Hindlimb muscle (tissue), 1 donor: Measurements from ENCODE around the gene GRIK3. TPM values are rescaled to one million over a fixed set of nuclear protein-coding genes. Genes with fewer than 3 reads are reported as not detected.

ENCODE experiments used
- DNase-seq: peaks from one replicate; pipeline ENCODE4 v3.0.0-alpha.2; 2013
- polyA plus RNA-seq: library from polyadenylated mRNA; unstranded; fragments of 120-200 nt; gene quantifications from one replicate; pipeline ENCODE4 v1.2.1, GENCODE V29; 2013; ENCODE audit not compliant: insufficient read length

The GRIK3 gene
- polyA plus RNA-seq, 1 donor, result 0.50 TPM

DNA sequence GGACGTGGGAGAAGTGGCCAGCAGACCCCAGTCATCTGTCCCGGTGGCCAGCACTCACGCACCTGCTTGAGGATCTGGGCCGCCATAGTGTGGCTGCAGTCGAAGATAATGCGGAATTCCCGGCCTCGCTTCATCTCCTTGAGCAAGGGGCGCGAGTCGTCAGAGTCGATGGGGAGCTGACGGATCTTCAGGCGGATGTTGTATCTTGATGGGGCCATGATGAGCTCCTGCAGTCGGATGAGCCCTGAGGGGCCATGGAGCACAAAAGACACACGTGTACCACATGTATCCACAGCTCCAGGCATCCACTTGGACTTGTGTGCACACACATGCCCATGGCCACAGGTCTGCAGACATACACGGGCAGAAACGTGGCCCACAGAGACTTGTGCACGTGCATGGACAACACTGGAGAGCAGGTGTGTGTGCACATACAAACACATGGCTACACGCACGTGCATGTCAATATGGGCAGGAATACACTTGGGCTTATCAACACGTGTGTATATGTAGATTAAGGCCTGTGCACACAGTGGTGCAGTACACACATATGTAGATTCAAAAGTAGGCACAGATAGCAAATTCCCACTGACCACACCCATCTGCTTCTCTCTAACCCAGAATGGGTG is 162.1 kb downstream of the GRIK3 start:
- DNase-seq, result no peak

DNA sequence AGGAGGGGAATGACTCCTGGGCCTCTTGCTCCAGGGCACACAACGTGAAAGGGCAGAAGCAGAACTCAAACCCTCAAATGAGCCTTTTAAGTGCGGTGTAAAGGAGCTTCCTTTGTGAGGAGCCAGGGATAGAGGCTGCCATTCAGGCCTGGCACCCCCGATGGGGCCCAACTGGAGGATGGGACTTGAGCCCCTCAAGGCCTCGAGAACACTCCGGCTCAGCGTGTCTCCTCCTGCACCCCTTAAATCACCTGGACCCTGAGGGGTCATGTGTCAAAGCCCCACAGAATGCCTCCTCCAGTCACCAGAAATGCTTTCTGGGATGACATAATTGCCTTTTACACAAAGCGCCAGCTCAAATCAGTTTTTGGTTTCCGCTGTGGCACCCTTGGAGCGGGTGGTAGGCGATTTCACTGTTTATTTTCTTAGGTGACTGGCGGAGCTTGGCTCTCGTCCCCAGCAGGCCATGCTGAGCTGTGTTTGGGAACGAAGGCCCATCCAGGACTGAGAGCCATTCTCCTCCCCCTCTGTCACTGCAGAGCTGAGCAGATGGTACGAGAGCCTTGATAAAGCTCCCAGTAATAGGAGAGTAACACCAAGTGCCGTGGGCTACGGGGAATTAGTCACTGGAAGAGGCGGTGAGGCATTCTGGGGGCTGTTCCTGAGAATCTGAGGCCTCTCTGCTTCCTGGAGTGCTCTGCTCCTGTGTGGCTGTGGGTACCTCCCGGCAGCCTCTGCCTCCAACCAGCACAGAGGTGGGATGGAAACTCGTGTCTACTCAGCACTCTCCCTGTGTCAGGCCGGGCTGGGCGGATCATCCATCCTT is 163.0 kb downstream of the GRIK3 start:
- DNase-seq, result no peak

DNA sequence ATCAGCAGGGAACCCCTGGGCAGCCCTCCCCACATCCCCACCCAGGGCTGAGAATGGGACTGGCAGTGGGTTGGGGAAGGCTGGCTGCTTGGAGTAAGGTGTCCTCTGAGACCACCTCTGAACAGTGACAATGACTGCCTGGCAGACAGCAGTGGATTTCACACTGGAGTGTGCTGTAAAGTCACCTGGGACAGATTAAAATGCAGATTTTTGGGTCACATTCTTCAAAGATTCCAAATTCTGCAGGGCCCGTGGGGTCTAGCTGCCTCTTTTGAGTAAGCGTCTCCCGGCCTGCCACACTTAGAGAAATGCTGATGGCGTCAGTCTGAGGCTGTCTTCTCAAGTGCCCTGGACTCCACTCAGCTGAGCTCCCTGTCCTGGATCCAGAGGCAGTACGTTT is 164.5 kb downstream of the GRIK3 start:
- no peak for DNase-seq

DNA sequence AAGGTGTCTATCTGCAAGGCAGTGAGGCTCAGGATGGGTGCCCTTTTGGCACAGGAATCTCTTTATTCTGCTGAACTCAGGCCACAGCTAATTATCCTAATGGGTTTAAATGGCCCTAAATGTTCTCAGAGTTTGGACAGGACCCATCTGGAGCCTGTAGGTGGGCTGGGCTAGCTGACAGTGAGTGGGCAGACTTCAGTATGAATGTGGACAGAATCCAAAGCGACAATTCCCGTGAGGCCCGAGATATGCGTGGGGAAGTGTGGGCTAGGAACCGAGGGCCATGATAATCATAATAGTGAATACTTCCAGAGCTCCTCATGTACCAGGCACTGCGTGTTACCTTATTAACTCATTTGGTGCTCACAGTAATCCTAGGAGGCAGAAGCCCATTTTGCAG is 165.3 kb downstream of the GRIK3 start:
- DNase-seq, result no peak

DNA sequence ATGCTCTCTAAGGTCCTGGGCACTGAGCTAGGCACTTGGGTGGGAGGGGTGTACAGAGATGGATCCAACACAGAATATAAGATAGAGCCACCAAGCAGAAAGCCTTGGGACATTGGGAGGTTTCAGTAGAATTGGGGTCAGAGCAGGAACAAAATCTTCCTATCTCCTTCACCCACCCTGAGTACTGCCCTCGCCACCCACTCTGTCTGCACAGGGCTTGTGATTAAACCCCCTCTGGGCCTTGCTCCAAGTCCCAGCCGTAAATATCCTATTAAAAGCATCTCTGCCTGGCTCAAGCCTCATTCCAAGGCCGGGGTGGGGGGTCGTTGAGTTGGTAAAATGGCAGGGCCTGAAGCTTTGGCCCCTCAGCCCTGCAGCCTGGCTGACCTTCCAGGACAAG is 166.7 kb downstream of the GRIK3 start:
- DNase-seq, result no peak

DNA sequence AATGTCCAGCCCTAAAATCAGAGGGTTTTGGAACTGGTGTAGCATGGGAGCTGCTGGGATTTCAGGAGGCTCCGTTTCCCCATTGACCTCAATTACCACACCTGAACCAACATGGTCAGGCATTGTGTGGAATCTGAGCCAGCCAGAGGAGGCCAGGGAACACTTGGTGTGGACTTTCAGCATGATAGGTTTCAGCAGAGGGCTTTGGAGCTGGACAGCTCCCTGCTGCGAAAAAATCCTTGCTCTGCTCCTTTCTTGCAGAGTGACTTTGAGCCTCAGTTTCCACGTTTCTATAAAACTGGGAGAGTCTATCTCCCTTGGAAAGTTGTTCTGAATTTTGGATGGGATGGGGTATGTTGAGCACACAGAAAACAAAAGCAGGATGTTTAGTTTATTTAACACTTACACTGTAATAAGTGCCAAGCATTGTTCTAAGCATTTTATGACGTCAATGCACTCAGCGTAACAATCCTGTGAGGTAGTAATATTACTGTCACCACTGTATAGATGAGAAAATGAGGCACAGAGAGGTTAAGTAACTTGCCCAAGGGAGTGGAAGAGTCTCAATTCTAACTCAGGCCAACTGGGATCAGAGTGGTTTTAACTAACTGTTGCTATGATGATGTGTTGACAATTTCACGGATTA is 168.0 kb downstream of the GRIK3 start:
- DNase-seq, result no peak

DNA sequence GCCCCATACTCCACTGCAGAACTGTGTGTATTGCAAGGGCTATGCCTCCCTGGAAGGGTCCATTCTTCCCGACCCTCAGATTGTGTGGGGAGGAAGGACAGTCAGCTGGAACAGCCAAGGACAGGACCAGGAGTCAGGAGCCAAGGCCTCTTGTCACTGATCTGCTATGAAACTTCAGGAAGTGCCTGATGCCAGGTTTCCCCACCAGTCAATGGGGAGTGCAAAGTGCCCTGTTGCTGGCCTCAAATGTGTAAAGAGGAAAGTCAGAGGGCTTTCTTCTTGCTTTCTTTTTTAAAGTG is 168.8 kb downstream of the GRIK3 start:
- DNase-seq, result no peak

DNA sequence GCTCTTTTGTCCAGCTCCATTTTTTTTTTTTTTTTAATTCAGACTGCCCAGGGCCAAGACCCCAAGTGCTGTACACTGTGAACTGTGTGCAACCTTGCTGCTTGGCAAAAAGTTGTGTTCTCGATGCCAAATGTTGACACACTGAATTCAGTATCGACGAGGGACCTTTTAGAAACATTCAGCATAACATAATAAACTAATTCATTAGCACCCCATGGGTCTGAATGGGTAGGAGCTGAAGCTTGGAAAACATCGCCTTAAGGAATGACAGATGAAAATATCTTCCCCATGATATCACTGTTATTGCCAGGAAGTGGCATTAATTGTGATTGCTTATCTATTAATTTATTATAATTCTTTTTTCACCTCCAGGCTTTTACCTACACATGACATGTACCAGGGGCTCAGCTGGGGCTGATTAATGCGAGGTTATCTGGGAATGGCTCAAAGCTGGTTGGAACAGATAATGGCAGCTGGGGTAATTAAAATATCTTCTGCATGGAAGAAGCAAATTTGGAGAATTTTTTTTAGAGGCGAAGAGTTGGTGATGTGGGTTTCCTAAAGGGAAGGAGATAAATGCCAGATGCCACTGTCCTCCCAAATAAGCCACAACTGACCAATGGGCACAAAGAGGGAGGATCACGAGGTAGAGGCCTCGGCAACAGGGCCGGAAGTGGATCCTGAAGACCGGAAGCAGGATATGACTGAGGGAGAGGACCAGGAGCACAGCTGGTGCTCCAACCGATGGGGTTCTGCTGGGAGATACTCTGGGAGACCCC is 169.3 kb downstream of the GRIK3 start:
- no peak for DNase-seq

DNA sequence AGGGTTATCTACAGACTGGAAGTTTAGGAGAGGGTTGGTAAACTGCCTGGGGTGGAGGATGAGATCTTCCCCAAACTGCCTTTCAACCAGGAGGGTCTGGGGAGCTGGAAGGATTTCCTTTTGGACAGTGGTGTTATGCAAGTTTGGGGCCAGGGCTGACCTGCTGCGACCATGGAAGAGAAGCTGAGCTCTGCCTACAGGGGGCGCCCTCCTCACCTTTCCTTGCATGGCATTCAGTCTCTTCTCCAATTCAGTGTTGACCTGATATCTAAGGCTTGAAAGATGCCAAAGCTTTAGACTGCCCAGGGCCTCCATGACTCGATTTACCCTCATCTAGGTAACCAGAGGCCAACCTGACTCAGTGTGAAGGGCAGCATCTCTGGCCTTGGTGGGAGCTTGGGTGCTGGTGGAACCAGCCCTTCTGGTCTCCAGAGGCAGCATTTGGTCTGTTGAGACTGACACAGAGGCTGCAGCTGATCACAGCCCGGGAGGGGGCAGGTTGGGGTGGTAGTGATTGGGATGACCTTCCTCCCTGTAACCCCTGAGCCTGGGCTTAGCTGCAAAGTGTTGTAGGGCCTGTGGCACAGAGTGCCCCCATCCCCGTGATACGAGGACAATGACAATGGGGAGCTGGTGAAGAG is 170.0 kb downstream of the GRIK3 start:
- DNase-seq, result no peak

DNA sequence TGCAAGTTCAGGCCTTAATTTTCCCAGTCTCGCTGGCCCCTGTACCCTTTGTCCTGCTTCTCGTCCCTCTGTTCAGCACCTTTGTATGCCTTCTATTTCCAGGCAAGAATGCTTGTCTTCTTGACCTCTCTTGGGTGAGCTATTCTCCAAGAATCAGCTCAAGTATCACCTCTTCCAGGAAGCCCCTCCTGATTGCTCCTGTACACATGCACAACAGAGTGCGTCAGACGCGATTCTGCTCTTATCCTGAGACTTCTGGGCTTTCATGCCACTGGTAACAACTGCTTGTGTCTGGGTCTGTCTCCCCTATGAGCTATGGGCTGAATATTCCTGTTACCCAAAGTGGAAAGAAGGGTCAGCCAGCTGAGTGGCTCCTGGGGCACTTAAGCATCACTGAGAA is 170.8 kb downstream of the GRIK3 start:
- no peak for DNase-seq

DNA sequence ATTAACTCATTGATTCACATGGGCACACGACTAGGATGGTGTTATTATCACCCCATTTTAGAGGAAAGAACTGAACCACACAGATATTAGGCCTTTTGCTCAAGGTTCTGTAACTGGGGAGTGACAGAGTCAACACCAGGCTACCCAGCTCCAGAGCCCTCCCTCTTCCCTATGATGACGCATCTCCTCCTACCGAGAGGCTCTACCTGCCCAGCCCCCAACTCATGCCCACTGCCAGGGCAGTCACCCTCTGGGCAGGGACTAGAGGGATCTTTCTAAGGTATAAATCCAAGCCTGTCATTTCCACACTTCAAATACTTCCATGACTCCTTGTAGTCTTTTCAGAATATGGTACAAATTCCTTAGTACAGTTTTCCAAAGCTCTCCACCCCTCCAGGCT is 171.3 kb downstream of the GRIK3 start:
- DNase-seq, result no peak

DNA sequence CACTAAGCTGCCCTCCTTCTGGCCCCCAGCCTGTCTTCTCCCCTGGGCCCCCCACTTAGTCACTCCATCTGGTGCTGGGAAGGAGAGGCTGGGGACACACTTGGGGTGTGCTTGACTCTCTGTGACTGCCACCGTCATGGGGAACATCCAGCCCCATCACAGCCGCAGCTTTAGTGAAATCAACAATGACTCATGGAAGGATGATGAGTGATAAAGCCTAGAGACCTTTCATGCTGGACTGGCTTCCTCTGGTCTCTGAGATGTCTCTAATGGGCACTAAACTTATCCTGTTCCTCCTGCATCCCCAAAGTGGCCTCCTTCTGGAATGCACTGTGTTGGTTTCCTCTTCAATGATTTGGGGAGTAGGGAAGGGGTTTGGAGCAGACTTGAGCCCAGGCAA is 172.9 kb downstream of the GRIK3 start:
- DNase-seq, result no peak

DNA sequence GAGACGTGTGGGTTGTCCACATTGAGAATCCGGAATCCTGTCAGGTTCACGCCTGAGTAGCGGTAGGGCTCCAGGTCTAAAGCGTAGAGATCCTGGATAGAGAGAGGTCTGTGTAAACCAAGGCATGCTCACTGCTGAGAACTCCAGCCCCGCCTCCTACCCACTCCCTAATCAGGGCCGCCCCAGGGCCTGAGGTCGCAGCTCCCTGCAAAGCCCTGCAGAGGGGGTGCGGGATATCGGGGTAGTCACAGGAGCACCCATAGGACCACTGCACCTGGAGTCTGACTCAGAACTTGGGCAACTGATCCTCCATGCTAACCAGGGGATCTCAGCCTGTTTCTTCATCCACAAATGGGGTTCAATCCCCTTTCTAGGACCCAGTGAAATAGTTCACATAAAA is 174.4 kb downstream of the GRIK3 start:
- DNase-seq, result no peak

DNA sequence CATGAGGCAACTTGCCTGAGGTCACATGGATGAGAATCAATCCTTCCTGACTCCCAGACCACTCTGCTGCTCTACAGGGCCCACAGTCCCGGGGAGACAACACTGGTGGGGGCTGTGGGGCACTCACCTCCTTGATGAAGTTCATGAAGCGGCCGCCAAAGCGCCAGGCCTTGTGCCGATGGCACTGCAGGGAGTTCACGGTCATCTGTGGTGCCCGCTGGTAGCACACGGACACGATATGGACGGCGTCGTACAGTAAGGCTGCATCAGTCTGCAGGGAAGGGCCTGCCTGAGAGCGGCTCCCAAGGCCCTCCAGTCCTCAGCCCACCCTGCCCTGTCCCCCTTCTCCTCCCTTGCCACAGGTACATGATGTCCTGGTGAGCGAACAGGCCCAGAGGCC is 175.3 kb downstream of the GRIK3 start:
- DNase-seq, result no peak

DNA sequence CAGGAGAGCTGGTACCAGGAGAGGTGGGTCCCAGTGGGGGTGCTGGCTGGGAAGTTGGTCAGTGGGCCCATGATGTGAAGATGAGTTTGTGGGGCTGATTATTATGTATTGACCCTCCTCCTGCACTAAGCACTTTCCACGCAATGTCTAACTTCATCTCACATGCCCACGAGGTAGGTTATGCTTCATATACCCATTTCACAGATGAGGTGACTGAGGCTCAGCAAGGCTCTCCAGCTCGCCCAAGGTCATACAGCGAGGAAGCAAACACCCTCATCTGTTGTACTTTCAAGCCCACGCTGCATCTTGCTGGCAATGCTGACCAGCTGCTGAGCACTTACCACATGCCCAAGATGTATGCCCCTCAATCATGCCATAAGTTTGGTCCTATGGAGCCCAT is 175.8 kb downstream of the GRIK3 start:
- DNase-seq, result no peak

DNA sequence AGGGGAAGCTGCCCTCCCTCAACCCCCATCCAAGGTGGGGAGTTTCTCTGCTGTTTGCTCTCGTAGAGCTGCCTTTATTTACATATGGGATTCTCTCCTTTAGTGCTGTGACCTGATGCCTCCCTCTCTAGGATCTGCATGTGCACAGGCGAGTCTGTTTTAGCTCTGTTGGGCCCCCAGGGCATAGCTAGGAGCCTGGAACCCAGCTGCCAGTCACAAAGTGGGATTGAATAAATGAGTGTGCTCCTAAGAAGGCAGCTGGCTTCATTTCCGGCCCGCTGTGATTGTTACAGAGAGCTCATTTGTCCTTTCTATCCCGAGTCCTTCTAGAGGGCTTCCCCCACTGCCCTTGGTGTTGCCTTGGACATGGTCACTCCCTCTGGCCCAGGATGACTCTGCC is 176.6 kb downstream of the GRIK3 start:
- no peak for DNase-seq

DNA sequence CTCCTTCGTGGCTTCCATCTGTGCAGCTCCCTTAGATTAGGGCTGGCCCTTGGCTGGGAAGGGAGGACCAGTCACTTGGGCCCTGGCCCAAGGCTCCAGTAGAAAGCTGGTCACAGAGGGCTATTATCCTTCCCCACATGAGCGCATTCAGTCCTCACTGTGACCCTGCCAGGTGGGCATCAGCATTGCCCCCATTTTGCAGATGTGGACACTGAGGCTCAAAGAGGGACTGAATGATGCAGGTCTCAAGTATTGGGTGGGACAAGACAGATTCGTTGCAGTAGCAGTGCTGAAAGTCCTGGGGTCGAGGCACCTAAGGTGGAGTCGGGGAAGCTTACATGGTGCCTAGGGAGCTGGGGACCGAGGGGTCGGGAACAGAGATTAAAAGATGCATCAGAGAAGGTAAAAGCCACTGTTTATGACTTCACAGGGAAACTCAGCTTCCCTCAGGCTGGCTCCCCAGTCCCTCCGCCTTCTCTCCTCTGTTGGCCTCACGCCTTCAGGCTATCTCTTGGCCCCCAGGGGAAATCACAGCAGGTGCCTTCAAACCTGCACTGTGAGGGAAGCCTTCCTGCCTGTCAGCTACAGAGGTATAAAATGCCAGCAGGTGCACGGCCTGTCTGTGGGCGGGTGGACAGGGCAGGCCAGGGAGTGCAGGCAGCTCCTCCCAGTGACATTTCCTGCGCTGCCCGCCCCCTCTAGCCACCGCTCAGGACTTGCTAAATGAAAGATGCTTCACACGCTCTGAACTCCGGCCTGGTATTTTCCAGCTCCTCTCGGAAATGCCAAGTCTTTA is 178.4 kb downstream of the GRIK3 start:
- no peak for DNase-seq

DNA sequence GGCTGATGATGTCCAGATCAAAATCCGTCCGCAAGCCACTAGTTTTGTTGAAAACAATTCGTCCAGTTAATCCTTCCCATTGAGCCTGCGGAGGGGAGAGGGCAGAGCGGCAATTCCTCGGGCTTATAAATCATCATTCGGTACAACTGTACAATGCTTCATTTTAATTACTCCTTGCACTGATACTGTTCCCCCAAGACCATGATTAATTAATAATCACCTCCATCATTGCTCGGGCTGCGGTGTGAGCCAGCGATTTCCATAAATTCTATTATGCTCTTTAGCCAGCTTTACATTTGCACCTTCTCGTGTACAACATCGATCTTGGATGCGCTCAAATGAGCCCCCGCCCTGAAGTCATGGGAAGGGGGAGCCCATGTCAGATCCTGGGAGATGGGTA is 180.7 kb downstream of the GRIK3 start:
- no peak for DNase-seq

DNA sequence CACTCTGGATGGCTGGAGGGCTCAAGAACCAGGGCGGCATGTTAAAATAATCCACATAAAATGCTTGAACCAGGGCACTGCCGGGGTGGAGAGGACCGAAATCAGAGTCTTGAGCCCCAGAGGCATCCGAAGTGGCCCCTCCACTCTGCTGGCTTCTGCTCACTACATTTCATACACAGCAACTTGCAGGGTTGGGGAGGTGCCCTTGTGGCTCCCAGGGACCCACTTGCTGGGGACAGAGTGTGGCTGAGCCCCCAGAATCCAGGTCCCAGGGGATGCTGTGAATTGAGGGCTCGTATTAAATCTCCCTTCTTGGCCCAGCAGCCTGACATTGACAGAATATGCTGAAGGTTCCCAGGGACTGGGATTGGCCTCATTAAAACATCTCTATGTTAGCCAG is 181.7 kb downstream of the GRIK3 start:
- DNase-seq, result no peak

DNA sequence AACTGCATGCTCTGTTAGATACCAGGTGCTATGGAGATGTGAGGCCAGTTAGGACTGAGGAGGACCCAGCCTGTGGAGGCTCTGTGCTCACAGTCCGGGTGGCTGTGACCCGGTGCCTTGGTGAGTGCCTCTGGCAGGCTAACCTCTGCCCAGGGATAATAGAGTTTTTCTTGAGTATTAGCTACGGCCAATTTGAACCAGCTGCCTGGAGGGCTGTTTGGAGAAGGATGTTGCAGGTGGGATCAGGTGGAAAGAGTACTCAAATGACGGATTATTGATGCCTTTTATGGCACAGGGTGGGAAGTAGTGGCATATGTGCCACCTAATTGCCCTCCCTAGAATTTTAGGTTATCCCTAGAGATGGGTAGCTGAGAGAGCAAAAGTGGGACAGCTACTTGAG is 182.7 kb downstream of the GRIK3 start:
- DNase-seq, result no peak

DNA sequence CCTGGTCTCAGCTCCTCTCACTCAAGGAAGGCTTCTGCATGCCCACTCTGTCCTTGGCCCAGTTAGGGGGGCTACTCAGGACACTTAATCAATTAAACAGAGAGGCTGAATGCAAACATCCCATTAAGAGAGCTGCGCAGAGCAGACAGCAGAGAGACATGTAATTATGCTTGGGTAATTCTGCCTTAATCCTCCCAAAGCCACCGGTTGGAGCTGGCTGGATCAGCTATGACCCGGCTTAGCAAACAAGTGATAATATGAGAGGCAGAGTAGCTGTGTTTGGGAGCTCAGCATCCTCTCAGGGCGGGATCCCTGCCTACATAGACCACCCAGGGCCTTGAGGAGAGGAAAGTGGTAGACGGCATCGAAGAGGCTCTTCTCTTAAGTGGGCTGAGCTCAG is 183.2 kb downstream of the GRIK3 start:
- no peak for DNase-seq

DNA sequence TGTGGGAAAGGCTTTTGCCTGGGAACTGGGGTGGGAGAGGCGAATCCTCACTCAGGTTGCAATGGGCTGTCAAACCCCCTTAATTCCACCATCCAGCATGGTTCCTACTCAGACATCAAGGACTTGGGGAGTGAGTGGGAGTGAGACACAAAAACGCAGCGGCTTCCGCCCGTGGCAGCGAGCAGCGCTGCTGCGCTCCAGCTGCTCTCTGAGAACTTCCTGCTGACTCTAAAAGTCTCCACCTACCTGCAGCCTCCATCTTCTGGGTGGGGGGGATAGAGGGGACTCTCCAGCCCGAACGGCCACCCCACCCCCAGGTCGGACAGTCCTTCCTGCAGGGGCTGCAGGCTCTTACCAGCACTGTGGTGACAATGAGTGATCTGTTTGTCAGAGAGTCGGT is 184.4 kb downstream of the GRIK3 start:
- no peak for DNase-seq
